GM20000 (cell line): ENCODE data around the gene FBXO11.

Experiments used
- DNase-seq: peaks from one replicate; pipeline ENCODE4 v3.0.0; 2012; ENCODE audit warnings: low spot score
- TF ChIP-seq, protein P1 (sequence below): IDR thresholded peaks from 2 replicates; pipeline ENCODE4 v1.5.1; 2012; ENCODE audit warnings: mild to moderate bottlenecking, control low read depth; ENCODE audit errors: extremely low read depth, missing control alignments

Gene FBXO11

DNA sequence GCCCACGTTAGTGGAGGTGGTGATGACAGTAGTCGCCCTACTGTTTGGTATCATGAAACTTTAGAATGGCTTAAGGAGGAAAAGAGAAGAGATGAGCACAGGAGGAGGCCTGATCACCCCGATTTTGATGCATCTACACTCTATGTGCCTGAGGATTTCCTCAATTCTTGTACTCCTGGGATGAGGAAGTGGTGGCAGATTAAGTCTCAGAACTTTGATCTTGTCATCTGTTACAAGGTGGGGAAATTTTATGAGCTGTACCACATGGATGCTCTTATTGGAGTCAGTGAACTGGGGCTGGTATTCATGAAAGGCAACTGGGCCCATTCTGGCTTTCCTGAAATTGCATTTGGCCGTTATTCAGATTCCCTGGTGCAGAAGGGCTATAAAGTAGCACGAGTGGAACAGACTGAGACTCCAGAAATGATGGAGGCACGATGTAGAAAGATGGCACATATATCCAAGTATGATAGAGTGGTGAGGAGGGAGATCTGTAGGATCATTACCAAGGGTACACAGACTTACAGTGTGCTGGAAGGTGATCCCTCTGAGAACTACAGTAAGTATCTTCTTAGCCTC is 107.2 kb downstream of the FBXO11 start:
- DNase-seq: no peak
- TF ChIP-seq, protein P1, sequence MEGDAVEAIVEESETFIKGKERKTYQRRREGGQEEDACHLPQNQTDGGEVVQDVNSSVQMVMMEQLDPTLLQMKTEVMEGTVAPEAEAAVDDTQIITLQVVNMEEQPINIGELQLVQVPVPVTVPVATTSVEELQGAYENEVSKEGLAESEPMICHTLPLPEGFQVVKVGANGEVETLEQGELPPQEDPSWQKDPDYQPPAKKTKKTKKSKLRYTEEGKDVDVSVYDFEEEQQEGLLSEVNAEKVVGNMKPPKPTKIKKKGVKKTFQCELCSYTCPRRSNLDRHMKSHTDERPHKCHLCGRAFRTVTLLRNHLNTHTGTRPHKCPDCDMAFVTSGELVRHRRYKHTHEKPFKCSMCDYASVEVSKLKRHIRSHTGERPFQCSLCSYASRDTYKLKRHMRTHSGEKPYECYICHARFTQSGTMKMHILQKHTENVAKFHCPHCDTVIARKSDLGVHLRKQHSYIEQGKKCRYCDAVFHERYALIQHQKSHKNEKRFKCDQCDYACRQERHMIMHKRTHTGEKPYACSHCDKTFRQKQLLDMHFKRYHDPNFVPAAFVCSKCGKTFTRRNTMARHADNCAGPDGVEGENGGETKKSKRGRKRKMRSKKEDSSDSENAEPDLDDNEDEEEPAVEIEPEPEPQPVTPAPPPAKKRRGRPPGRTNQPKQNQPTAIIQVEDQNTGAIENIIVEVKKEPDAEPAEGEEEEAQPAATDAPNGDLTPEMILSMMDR: no peak

DNA sequence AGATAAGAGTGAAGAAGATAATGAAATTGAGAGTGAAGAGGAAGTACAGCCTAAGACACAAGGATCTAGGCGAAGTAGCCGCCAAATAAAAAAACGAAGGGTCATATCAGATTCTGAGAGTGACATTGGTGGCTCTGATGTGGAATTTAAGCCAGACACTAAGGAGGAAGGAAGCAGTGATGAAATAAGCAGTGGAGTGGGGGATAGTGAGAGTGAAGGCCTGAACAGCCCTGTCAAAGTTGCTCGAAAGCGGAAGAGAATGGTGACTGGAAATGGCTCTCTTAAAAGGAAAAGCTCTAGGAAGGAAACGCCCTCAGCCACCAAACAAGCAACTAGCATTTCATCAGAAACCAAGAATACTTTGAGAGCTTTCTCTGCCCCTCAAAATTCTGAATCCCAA is 107.7 kb downstream of the FBXO11 start:
- TF ChIP-seq, protein P1: no peak
- DNase-seq: no peak

DNA sequence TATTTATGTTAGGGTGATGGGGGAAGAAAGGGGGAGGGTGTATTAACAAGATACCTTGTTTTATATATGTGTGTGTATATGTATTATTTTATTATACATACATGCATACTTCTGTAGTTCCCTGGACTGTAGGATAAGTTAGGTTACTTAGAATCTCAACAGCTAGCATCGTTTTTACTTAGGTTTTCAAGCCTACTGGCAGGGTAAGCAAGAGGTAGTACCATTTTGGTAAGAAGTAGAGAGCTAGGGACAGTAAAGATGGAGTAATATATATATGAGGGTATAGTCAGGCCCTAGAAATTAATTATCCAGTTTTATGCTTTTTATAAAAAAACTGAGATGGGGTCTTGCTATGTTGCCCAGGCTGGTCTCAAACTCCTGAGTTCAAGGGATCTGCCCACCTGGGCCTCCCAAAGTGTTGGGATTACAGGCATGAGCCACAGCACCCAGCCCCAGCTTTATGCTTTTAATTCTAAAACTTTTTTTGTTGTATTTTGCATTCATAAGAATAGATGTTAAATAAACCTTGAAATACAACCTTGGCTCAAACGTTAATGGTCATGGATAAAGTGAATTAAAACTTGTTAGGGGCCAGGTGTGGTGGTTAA is 110.1 kb downstream of the FBXO11 start:
- no peak for DNase-seq
- TF ChIP-seq, protein P1: no peak

DNA sequence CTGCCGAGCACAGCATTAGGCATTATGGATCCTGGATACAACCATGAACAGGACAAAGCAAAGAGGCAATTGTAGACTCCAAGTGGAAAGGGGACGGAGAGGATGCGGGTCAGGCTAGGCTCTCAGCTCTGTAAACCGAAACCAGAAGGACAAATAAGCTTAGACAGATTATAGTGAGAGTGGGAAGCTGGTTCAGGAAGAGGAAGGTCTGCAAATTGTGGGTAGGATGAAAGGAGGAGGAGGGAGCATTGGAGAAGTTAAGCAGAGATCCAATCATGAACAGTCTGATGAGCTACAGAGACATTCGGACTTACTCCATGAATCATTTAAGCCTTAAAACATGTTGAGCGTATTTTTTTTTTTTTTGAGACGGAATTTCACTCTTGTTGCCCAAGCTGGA is 120.3 kb downstream of the FBXO11 start:
- TF ChIP-seq, protein P1: no peak
- no peak for DNase-seq

DNA sequence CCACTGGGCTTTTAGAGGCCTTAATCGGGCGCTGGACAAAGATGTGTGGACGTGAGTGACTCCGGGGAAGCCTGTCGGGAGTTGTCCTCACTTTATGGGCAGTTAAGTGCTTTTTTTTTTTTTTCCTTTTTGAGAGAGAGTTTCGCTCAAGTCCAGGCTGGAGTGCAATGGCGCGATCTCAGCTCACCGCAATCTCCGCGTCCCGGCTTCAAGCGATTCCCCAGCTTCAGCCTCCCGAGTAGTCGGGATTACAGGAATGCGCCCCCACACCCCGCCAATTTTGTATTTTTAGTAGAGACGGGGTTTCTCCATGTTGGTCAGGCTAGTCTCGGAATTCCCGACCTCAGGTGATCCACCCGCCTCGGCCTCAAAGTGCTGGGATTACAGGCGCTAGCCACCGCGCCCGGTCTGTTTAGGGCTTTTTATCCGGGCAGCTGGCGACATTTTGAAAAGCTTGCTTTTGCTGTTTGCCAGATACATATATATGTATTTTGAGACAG is 121.9 kb downstream of the FBXO11 start:
- TF ChIP-seq, protein P1: no peak
- no peak for DNase-seq

DNA sequence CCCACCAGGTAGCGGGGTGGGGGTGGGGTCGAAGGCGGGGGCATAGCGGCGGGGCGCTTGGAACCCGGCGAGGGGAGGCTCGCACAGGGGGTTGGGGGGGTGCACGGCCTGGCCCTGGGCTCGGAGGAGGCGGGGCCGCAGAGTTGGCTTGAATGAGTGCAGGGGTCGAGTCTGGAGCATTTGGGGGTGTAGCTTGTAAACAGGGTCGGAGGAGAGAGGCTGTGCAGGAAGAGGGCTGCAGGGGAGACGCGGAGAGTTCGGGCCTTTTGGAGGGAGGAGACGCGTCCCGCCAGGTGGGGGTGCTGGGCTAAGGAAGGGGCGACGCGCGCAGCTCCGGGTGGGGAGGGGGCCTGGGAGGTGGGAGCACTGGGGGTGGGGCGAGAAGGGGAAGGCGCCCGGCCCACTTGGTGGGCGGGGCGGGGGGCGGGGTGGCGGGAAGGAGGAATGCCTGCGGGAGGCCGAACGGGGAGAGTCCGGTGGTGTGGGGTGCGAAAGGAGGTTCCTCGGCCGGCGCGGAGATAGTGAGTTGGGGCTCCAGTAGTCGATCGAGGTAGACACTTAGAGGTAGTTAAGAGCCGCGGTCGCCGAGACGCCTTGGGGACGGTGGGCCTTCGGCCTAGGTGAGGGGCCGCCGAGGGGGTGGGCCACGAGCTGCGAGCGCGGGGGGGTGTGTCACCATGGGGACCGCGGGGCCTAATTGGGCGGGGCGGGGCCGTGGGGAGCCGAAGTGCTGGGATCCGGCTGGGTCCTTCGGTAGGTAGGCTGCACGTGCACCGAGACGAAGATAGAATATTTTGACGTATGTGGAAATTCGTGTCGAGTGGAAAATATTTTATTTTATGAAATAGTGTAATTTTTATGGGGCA is 122.6 kb downstream of the FBXO11 start:
- TF ChIP-seq, protein P1: no peak
- peak; percentile 86 for DNase-seq
